Panc1 (cell line): ENCODE measurements around the gene CD164L2.

ENCODE experiments used
- CTCF ChIP-seq: fragments of 450-650 bp; IDR thresholded peaks from 2 replicates; pipeline ENCODE4 v1.5.1; 2017; ENCODE audit warnings: mild to moderate bottlenecking
- POLR2AphosphoS5 ChIP-seq: IDR thresholded peaks from 2 replicates; pipeline ENCODE4 v1.6.1; 2012; ENCODE audit warnings: mild to moderate bottlenecking, low read depth, low read length, moderate library complexity
- TCF7L2 ChIP-seq: IDR thresholded peaks from 2 replicates; pipeline ENCODE4 v1.6.1; 2011; ENCODE audit warnings: mild to moderate bottlenecking, low read depth, low read length, inconsistent platforms
- TF ChIP-seq, protein P1 (sequence below), 2 experiments: IDR thresholded peaks; 2 replicates each; pipeline ENCODE4 v1.6.1; 2011 to 2012; ENCODE audit warnings: low read depth in 2 of 2, control low read depth in 1 of 2, low read length in 1 of 2, mild to moderate bottlenecking in 1 of 2, moderate library complexity in 1 of 2; ENCODE audit not compliant: insufficient read depth in 1 of 2

DNA sequence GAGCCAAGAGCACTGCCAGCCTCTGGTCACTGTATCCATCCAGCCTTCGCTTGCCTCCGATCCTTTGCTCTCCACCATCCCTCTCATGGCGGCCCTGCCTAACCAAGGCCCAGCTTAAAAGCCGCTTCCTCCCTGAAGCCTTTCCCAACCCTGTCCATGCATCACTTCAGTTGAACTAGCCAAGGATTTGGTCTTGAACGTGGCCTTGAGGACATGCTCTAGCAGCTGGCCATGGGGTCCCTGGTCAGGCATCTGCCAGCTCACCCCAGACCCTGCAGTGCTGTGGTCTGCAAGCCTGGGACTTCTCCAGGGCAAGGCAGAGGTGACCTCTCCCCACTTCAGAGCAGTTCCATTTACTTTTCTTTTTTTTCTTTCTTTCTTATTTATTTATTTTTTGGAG is 46.4 kb downstream of the CD164L2 start:
- TF ChIP-seq CTCF (no peak), POLR2AphosphoS5 (no peak), TCF7L2 (no peak)
- TF ChIP-seq, protein P1, sequence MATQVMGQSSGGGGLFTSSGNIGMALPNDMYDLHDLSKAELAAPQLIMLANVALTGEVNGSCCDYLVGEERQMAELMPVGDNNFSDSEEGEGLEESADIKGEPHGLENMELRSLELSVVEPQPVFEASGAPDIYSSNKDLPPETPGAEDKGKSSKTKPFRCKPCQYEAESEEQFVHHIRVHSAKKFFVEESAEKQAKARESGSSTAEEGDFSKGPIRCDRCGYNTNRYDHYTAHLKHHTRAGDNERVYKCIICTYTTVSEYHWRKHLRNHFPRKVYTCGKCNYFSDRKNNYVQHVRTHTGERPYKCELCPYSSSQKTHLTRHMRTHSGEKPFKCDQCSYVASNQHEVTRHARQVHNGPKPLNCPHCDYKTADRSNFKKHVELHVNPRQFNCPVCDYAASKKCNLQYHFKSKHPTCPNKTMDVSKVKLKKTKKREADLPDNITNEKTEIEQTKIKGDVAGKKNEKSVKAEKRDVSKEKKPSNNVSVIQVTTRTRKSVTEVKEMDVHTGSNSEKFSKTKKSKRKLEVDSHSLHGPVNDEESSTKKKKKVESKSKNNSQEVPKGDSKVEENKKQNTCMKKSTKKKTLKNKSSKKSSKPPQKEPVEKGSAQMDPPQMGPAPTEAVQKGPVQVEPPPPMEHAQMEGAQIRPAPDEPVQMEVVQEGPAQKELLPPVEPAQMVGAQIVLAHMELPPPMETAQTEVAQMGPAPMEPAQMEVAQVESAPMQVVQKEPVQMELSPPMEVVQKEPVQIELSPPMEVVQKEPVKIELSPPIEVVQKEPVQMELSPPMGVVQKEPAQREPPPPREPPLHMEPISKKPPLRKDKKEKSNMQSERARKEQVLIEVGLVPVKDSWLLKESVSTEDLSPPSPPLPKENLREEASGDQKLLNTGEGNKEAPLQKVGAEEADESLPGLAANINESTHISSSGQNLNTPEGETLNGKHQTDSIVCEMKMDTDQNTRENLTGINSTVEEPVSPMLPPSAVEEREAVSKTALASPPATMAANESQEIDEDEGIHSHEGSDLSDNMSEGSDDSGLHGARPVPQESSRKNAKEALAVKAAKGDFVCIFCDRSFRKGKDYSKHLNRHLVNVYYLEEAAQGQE (IDR thresholded peaks at IDR 0.05; ENCODE audit: insufficient read depth in 1 of 2, low read depth in 2 of 2, low read length in 1 of 2) = no peak
